GM23248 (cell line): ENCODE data around the gene RAD21L1. TPM values are rescaled to one million over a fixed set of nuclear protein-coding genes. Genes with fewer than 3 reads are reported as not detected.

Source experiments
- DNase-seq: peaks from one replicate; pipeline ENCODE4 v3.0.0-alpha.2; 2015
- H2AFZ ChIP-seq: fragments of 200-600 bp; sonication (generic); 2 replicates; pipeline ENCODE4 v1.6.1; 2016; ENCODE audit warnings: antibody characterized with exemption
- H3F3A ChIP-seq: fragments of 200-600 bp; sonication (generic); 2 replicates; pipeline ENCODE4 v1.6.1; 2016; ENCODE audit warnings: mild to moderate bottlenecking, antibody characterized with exemption, mixed run types; ENCODE audit not compliant: insufficient read depth
- H3K27ac ChIP-seq: fragments of 200-600 bp; sonication (generic); 2 replicates; pipeline ENCODE4 v1.5.1; 2016; ENCODE audit warnings: mild to moderate bottlenecking
- H3K27me3 ChIP-seq: fragments of 200-600 bp; sonication (generic); replicated peaks from 2 replicates; pipeline ENCODE4 v1.6.1; 2016; ENCODE audit warnings: mild to moderate bottlenecking; ENCODE audit not compliant: insufficient read depth
- H3K36me3 ChIP-seq: fragments of 200-600 bp; sonication (generic); 2 replicates; pipeline ENCODE4 v1.6.1; 2016; ENCODE audit warnings: low read depth, mild to moderate bottlenecking
- H3K4me1 ChIP-seq: fragments of 200-600 bp; sonication (generic); 2 replicates; pipeline ENCODE4 v1.6.1; 2016; ENCODE audit warnings: mild to moderate bottlenecking; ENCODE audit not compliant: insufficient read depth
- H3K4me2 ChIP-seq: fragments of 200-600 bp; sonication (generic); one replicate; pipeline ENCODE4 v1.6.1; 2016; ENCODE audit warnings: mild to moderate bottlenecking; ENCODE audit not compliant: unreplicated experiment
- H3K4me3 ChIP-seq: fragments of 200-600 bp; sonication (generic); 2 replicates; pipeline ENCODE4 v1.5.1; 2016; ENCODE audit warnings: mild to moderate bottlenecking
- H3K79me2 ChIP-seq: fragments of 200-600 bp; sonication (generic); 2 replicates; pipeline ENCODE4 v1.6.1; 2016; ENCODE audit warnings: mild to moderate bottlenecking; ENCODE audit not compliant: insufficient read depth
- H3K9ac ChIP-seq: fragments of 200-600 bp; sonication (generic); 2 replicates; pipeline ENCODE4 v1.6.1; 2016; ENCODE audit warnings: mild to moderate bottlenecking
- H3K9me2 ChIP-seq: fragments of 200-600 bp; sonication (generic); 2 replicates; pipeline ENCODE4 v1.6.1; 2016; ENCODE audit warnings: mixed run types, mild to moderate bottlenecking, moderate library complexity; ENCODE audit not compliant: insufficient read depth
- H3K9me3 ChIP-seq: fragments of 200-600 bp; sonication (generic); one replicate; pipeline ENCODE4 v1.6.1; 2017; ENCODE audit warnings: low read depth
- H4K20me1 ChIP-seq: fragments of 200-600 bp; sonication (generic); 2 replicates; pipeline ENCODE4 v1.6.0; 2016; ENCODE audit not compliant: insufficient read depth
- EZH2 ChIP-seq: fragments of 200-600 bp; sonication (generic); IDR thresholded peaks from 2 replicates; pipeline ENCODE4 v1.6.1; 2018; ENCODE audit warnings: antibody characterized with exemption, mild to moderate bottlenecking; ENCODE audit not compliant: insufficient read depth, poor library complexity, severe bottlenecking
- EZH2phosphoT487 ChIP-seq: fragments of 200-600 bp; sonication (generic); IDR thresholded peaks from 2 replicates; pipeline ENCODE4 v1.6.1; 2018; ENCODE audit warnings: antibody characterized with exemption, moderate library complexity, mild to moderate bottlenecking, low read depth; ENCODE audit not compliant: insufficient read depth
- WGBS, 2 experiments: methylation state at CpG; one replicate each; pipeline ENCODE4 v1.1.6; 2015 to 2017; ENCODE audit warnings: low lambda C conversion rate in 2 of 2, low coverage in 1 of 2; ENCODE audit errors: missing lambda C conversion rate in 2 of 2; 5-methylcytosine and 5-hydroxymethylcytosine counted together
- in situ Hi-C: fragments of 300-500 bp; cut with MboI; formaldehyde crosslinking; loops from 2 replicates; pipeline ENCODE4 v1.15.0; 2020
- polyA plus RNA-seq: library from polyadenylated mRNA; unstranded; fragments of >200 nt; fragmentation: Nextera tagmentation; extraction: Ambion mirVana; gene quantifications from 2 replicates; pipeline ENCODE4 v1.2.1, GENCODE V29; 2016
- total RNA-seq: library from RNA; depleted of rRNA; stranded (reverse); fragments of >200 nt; shearing (Covaris generic); gene quantifications from 2 replicates; pipeline ENCODE4 v1.2.3, GENCODE V29; 2014

RAD21L1 gene
- total and polyA plus RNA-seq, 2 experiments from 2014 or later: 0.16 TPM; not detected in 1

DNA sequence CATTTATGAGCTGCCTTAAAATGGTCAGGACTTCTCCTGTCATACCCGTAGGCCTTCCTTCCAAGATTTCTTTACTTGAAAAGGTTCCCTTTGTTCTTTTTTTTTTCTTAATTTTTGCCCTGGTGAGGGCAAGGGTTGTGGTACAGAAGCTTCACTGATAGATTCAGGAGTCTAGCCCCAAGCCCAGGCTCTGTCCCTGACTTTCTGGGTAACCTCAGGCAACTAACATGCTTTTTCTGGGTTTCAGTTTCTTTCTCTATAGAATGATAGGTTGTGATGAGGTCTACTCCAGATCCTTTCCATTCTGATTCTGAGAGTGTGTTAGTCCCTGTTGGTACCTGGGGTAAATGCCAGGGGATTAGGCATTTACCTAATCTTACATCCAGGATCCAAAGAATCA lies 61.5 kb downstream of the RAD21L1 start:
- in situ Hi-C loops: no loop called here
- no peaks in the 10 kb centered on the region for H3K9me3 ChIP-seq
- H3K79me2 ChIP-seq: no peaks in the 10 kb centered on the region
- H3K9me2 ChIP-seq: no peaks in the 10 kb centered on the region
- H3K27me3 ChIP-seq: no peaks in the 10 kb centered on the region
- whole genome bisulfite sequencing, 2 experiments: 93 to 96% methylated on average over 1 of the region's 1 CpG
- no peaks in the 10 kb centered on the region for H3K4me1 ChIP-seq
- no peaks in the 10 kb centered on the region for H4K20me1 ChIP-seq
- no peak overlapping the region for H3K9ac ChIP-seq
- H3K4me2 ChIP-seq: no peak overlapping the region
- DNase-seq: no peak
- no peak overlapping the region for H3K27ac ChIP-seq
- H2AFZ ChIP-seq: no peak overlapping the region
- no peaks in the 10 kb centered on the region for H3F3A ChIP-seq
- H3K36me3 ChIP-seq: no peaks in the 10 kb centered on the region
- no peak overlapping the region for H3K4me3 ChIP-seq
- TF ChIP-seq EZH2 (no peak), EZH2phosphoT487 (no peak)

DNA sequence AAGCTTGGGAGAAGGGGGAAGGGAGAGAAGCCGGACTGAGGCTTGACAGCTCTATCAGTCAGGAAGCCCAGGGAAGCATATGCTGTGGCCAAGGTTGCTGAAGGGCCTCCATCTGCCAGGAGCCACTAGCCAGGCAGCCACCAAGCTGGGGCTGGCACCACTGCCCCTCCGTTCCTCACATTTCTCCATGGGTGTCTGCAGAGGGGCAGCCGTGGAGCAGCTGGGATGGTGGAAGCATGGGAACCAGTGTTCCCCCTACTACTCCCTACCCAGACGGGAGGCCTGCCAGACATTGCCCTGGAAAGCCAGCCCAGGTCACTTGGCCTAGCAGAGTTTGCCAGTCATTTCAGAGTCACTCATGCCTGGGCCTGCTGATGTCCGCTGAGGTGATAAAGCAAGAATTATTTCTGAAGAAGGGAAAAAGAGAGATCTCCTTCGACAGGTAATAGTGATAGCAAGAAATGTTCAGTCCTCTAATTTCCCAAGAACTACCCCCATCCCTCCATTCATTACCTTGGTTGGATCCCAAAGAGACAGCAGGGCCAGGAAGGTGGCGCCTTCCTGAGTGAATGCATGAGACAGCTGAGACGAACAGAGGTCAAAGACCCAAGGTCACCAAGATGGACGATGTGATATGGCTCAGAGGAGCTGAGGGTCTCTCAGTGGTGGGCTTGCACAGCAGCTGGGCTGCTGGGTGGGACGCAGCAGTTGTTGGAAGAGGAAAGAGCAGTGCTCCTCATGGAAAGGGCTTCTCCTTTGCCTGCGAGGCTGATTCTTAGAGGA lies 62.1 kb downstream of the RAD21L1 start:
- H3K27ac ChIP-seq: no peak overlapping the region
- H3K4me1 ChIP-seq: no peaks in the 10 kb centered on the region
- no peak overlapping the region for H3K4me2 ChIP-seq
- 83 to 86% methylated on average over 11 of the region's 11 CpGs for WGBS, 2 experiments
- no peak for DNase-seq
- H3K79me2 ChIP-seq: no peaks in the 10 kb centered on the region
- H3K27me3 ChIP-seq: no peaks in the 10 kb centered on the region
- H3K36me3 ChIP-seq: no peaks in the 10 kb centered on the region
- in situ Hi-C loops: no loop called here
- H3K9me3 ChIP-seq: no peaks in the 10 kb centered on the region
- H3K9ac ChIP-seq: no peak overlapping the region
- no peaks in the 10 kb centered on the region for H3F3A ChIP-seq
- TF ChIP-seq EZH2phosphoT487: no peak
- no peak overlapping the region for H2AFZ ChIP-seq
- no peaks in the 10 kb centered on the region for H3K9me2 ChIP-seq
- no peaks in the 10 kb centered on the region for H4K20me1 ChIP-seq
- no peak overlapping the region for H3K4me3 ChIP-seq

DNA sequence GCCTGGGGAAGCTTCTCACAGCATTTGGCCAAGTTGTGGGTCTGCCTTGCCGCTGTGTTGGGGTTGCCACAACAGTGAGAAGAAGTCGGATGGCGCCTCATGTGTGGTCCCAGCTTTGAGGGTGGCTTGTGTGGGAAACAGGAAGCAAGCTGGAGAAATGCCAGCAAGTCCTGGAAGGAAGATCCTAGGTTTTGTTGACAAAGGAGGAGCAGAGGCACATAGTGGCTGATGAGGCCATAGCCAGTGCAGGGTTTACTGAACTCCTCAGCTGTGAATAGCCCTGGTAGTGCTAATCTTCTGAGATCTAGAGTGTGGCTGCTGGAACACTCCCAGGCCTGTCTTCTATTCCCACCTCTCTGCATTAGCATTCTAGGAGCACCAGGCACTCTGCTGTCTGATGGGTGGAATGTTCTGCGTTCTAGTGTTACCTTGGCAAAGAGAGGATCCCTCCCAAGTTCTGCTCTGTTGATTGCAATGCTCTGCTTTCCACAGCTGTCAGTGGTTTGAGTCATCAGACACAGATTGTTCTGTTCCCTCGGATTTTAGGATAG lies 65.4 kb downstream of the RAD21L1 start:
- H2AFZ ChIP-seq: no peak overlapping the region
- no peak overlapping the region for H3K4me3 ChIP-seq
- no peaks in the 10 kb centered on the region for H3K79me2 ChIP-seq
- no peaks in the 10 kb centered on the region for H3K27me3 ChIP-seq
- no peaks in the 10 kb centered on the region for H3F3A ChIP-seq
- no peaks in the 10 kb centered on the region for H3K9me2 ChIP-seq
- TF ChIP-seq EZH2 (no peak), EZH2phosphoT487 (no peak)
- no peaks in the 10 kb centered on the region for H3K36me3 ChIP-seq
- WGBS, 2 experiments: 67 to 76% methylated on average over 5 of the region's 5 CpGs
- in situ Hi-C loops: no loop called here
- H3K4me2 ChIP-seq: no peak overlapping the region
- no peaks in the 10 kb centered on the region for H3K4me1 ChIP-seq
- peak; percentile 28 for DNase-seq
- no peaks in the 10 kb centered on the region for H4K20me1 ChIP-seq
- H3K27ac ChIP-seq: no peak overlapping the region
- H3K9me3 ChIP-seq: no peaks in the 10 kb centered on the region
- H3K9ac ChIP-seq: no peak overlapping the region

DNA sequence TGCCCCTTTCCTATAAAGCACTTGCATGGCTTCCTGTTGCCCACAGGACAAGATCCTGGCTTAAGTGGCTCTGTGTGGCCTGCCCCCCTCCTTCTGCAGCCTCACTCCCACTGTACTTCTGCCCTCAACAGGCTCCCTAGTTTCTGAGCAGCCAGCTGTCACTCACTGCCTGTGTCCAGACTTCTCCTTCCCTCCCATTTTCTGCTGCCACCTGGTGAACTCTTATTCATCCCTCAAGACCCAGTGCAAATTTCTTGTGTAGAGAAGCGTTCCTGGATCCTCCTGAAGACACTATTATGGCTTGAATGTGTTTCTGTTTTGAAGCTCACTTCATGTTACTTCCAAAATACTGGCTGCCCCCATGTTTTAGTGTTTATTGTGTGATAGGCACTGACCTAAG lies 66.8 kb downstream of the RAD21L1 start:
- Histone ChIP-seq H3K9ac (no peak overlapping the region), H3K4me2 (no peak overlapping the region), H4K20me1 (no peaks in the 10 kb centered on the region), H3K36me3 (no peaks in the 10 kb centered on the region; the same call in 1 of the 2 replicates), H3K27ac (no peak overlapping the region), H3K9me2 (no peaks in the 10 kb centered on the region), H3K4me3 (no peak overlapping the region), H3K27me3 (no peaks in the 10 kb centered on the region), H3K79me2 (no peaks in the 10 kb centered on the region), H3K4me1 (no peaks in the 10 kb centered on the region), H3K9me3 (no peaks in the 10 kb centered on the region), H3F3A (no peaks in the 10 kb centered on the region), H2AFZ (no peak overlapping the region)
- no peak for DNase-seq
- no peak for TF ChIP-seq EZH2
- TF ChIP-seq EZH2phosphoT487: no peak
- WGBS, 2 experiments: 87 to 88% methylated on average over 1 of the region's 1 CpG
- in situ Hi-C loops: no loop called here
